ENCODE measurements around the gene MPPED2.

DNA sequence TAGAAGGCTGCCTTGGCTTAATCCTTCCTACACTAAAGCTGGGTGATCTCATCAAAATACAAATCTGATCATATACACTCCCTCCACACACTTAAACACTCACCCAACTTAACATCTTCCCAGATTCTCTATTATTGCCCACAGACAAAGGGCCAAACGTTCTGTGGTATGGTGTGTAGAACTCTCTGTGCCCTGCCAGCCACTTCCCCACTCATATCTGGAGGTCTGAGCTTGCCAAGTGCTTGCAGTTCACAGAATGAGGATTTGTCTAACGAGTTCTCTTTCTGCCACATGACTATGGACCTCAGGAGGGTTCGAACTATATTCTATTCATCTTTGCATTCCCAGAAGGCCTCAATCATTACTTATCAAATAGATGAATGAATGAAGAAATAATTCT is 77.6 kb downstream of the MPPED2 start:
- TF ChIP-seq, protein P1, sequence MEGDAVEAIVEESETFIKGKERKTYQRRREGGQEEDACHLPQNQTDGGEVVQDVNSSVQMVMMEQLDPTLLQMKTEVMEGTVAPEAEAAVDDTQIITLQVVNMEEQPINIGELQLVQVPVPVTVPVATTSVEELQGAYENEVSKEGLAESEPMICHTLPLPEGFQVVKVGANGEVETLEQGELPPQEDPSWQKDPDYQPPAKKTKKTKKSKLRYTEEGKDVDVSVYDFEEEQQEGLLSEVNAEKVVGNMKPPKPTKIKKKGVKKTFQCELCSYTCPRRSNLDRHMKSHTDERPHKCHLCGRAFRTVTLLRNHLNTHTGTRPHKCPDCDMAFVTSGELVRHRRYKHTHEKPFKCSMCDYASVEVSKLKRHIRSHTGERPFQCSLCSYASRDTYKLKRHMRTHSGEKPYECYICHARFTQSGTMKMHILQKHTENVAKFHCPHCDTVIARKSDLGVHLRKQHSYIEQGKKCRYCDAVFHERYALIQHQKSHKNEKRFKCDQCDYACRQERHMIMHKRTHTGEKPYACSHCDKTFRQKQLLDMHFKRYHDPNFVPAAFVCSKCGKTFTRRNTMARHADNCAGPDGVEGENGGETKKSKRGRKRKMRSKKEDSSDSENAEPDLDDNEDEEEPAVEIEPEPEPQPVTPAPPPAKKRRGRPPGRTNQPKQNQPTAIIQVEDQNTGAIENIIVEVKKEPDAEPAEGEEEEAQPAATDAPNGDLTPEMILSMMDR (IDR thresholded peaks at IDR 0.05): no peak
- no peak for TF ChIP-seq POLR2A (IDR thresholded peaks at IDR 0.05)
